Measurements from ENCODE around the gene KTN1. TPM values are rescaled to one million over a fixed set of nuclear protein-coding genes. Genes with fewer than 3 reads are reported as not detected.

Gene KTN1
- total and polyA plus RNA-seq, 2 experiments from 2014 or later: 119 to 225 TPM

GRCh38 chr14:55711175-55711811 is 131.3 kb downstream of the KTN1 start:
- no peak overlapping the region for H3K27ac ChIP-seq
- no peaks in the 10 kb centered on the region for H4K20me1 ChIP-seq (ENCODE audit: insufficient read depth)
- 46 to 57% methylated on average over 3 of the region's 3 CpGs for WGBS, 2 experiments (ENCODE audit: low coverage in 1 of 2, low lambda C conversion rate in 2 of 2, missing lambda C conversion rate in 2 of 2)
- H3K36me3 ChIP-seq (ENCODE audit: low read depth): no peaks in the 10 kb centered on the region
- no peak overlapping the region for H2AFZ ChIP-seq
- in situ Hi-C loops (cut with MboI): no loop called here
- TF ChIP-seq EZH2 (IDR thresholded peaks at IDR 0.05; ENCODE audit: insufficient read depth, poor library complexity, severe bottlenecking) (no peak), EZH2phosphoT487 (IDR thresholded peaks at IDR 0.05; ENCODE audit: insufficient read depth, low read depth) (no peak)
- DNase-seq: peak; percentile 62
- H3K4me1 ChIP-seq (ENCODE audit: insufficient read depth): peaks cover 10% of the 10 kb centered on the region
- no peak overlapping the region for H3K4me2 ChIP-seq (ENCODE audit: unreplicated experiment)
- H3K79me2 ChIP-seq (ENCODE audit: insufficient read depth): no peaks in the 10 kb centered on the region
- H3K9ac ChIP-seq: no peak overlapping the region
- no peak overlapping the region for H3K4me3 ChIP-seq
- no peaks in the 10 kb centered on the region for H3K9me2 ChIP-seq (ENCODE audit: insufficient read depth)
- peaks cover 11% of the 10 kb centered on the region for H3F3A ChIP-seq (ENCODE audit: insufficient read depth)
- H3K9me3 ChIP-seq (ENCODE audit: low read depth): no peaks in the 10 kb centered on the region
- H3K27me3 ChIP-seq (replicated peaks; ENCODE audit: insufficient read depth): no peaks in the 10 kb centered on the region

- no peak overlapping the region for H2AFZ ChIP-seq
- H3K4me3 ChIP-seq: no peak overlapping the region
- no peak overlapping the region for H3K27ac ChIP-seq
- H3F3A ChIP-seq (ENCODE audit: insufficient read depth): peaks cover 8% of the 10 kb centered on the region
- DNase-seq: no peak
- in situ Hi-C loops (cut with MboI): no loop called here
- H3K9ac ChIP-seq: no peak overlapping the region
- no peaks in the 10 kb centered on the region for H4K20me1 ChIP-seq (ENCODE audit: insufficient read depth)
- no peaks in the 10 kb centered on the region for H3K9me3 ChIP-seq (ENCODE audit: low read depth)
- H3K9me2 ChIP-seq (ENCODE audit: insufficient read depth): no peaks in the 10 kb centered on the region
- no peak overlapping the region for H3K4me2 ChIP-seq (ENCODE audit: unreplicated experiment)
- no peaks in the 10 kb centered on the region for H3K79me2 ChIP-seq (ENCODE audit: insufficient read depth)
- WGBS, 2 experiments (ENCODE audit: low coverage in 1 of 2, low lambda C conversion rate in 2 of 2, missing lambda C conversion rate in 2 of 2): 91 to 97% methylated on average over 5 of the region's 5 CpGs
- H3K27me3 ChIP-seq (replicated peaks; ENCODE audit: insufficient read depth): 0 out of 2 replicates have a peak, but pooled peaks cover 5% of the 10 kb centered on the region
- no peaks in the 10 kb centered on the region for H3K36me3 ChIP-seq (ENCODE audit: low read depth)
- H3K4me1 ChIP-seq (ENCODE audit: insufficient read depth): peaks cover 10% of the 10 kb centered on the region
- TF ChIP-seq EZH2 (IDR thresholded peaks at IDR 0.05; ENCODE audit: insufficient read depth, poor library complexity, severe bottlenecking): no peak
- no peak for TF ChIP-seq EZH2phosphoT487 (IDR thresholded peaks at IDR 0.05; ENCODE audit: insufficient read depth, low read depth)
Observed at GRCh38 chr14:55712491-55712890, 132.5 kb downstream of the KTN1 start.

GRCh38 chr14:55713486-55713885 is 133.5 kb downstream of the KTN1 start:
- no peak overlapping the region for H3K4me3 ChIP-seq
- H4K20me1 ChIP-seq (ENCODE audit: insufficient read depth): no peaks in the 10 kb centered on the region
- no peak for DNase-seq
- TF ChIP-seq EZH2phosphoT487 (IDR thresholded peaks at IDR 0.05; ENCODE audit: insufficient read depth, low read depth) (no peak), EZH2 (IDR thresholded peaks at IDR 0.05; ENCODE audit: insufficient read depth, poor library complexity, severe bottlenecking) (no peak)
- in situ Hi-C loops (cut with MboI): no loop called here
- peaks cover 10% of the 10 kb centered on the region for H3K4me1 ChIP-seq (ENCODE audit: insufficient read depth)
- 0 out of 2 replicates have a peak, but pooled peaks cover 6% of the 10 kb centered on the region for H3K27me3 ChIP-seq (replicated peaks; ENCODE audit: insufficient read depth)
- no peak overlapping the region for H3K9ac ChIP-seq
- H3F3A ChIP-seq (ENCODE audit: insufficient read depth): peaks cover 8% of the 10 kb centered on the region
- no peak overlapping the region for H2AFZ ChIP-seq
- H3K36me3 ChIP-seq (ENCODE audit: low read depth): no peaks in the 10 kb centered on the region
- H3K79me2 ChIP-seq (ENCODE audit: insufficient read depth): no peaks in the 10 kb centered on the region
- H3K27ac ChIP-seq: no peak overlapping the region
- no peaks in the 10 kb centered on the region for H3K9me3 ChIP-seq (ENCODE audit: low read depth)
- WGBS, 2 experiments (ENCODE audit: low coverage in 1 of 2, low lambda C conversion rate in 2 of 2, missing lambda C conversion rate in 2 of 2): 96 to 98% methylated on average over 4 of the region's 4 CpGs
- no peak overlapping the region for H3K4me2 ChIP-seq (ENCODE audit: unreplicated experiment)
- no peaks in the 10 kb centered on the region for H3K9me2 ChIP-seq (ENCODE audit: insufficient read depth)

GRCh38 chr14:55715889-55716288 is 135.9 kb downstream of the KTN1 start:
- Histone ChIP-seq H3K9me3 (ENCODE audit: low read depth) (no peaks in the 10 kb centered on the region), H3K9ac (peak overlapping the region; percentile 67), H3K4me1 (ENCODE audit: insufficient read depth) (peaks cover 10% of the 10 kb centered on the region), H3K27ac (peak overlapping the region; percentile 60), H3K4me2 (ENCODE audit: unreplicated experiment) (peak overlapping the region; percentile 31), H3F3A (ENCODE audit: insufficient read depth) (peaks cover 8% of the 10 kb centered on the region), H2AFZ (no peak overlapping the region), H3K36me3 (ENCODE audit: low read depth) (no peaks in the 10 kb centered on the region), H3K27me3 (replicated peaks; ENCODE audit: insufficient read depth) (0 out of 2 replicates have a peak, but pooled peaks cover 6% of the 10 kb centered on the region), H3K9me2 (ENCODE audit: insufficient read depth) (no peaks in the 10 kb centered on the region), H3K79me2 (ENCODE audit: insufficient read depth) (no peaks in the 10 kb centered on the region), H4K20me1 (ENCODE audit: insufficient read depth) (no peaks in the 10 kb centered on the region), H3K4me3 (peak overlapping the region; percentile 28)
- DNase-seq: peak; percentile 96
- TF ChIP-seq EZH2phosphoT487 (IDR thresholded peaks at IDR 0.05; ENCODE audit: insufficient read depth, low read depth) (peak; percentile 92), EZH2 (IDR thresholded peaks at IDR 0.05; ENCODE audit: insufficient read depth, poor library complexity, severe bottlenecking) (no peak)
- 2 to 4% methylated on average over 5 of the region's 5 CpGs for WGBS, 2 experiments (ENCODE audit: low coverage in 1 of 2, low lambda C conversion rate in 2 of 2, missing lambda C conversion rate in 2 of 2)
- in situ Hi-C loops (cut with MboI): no loop called here

Data from GM23248 (cell line).